Heart right ventricle (tissue), 16 donors: ENCODE data around the gene LGR5. TPM values are rescaled to one million over a fixed set of nuclear protein-coding genes. Genes with fewer than 3 reads are reported as not detected.
A peak's percentile ranks its signal among the peaks of the same experiment; 100 is the strongest.

Source experiments
- ATAC-seq, 8 donors: fragments of 200-7000 bp; cut with Tn5 transposase; one replicate each; pipeline ENCODE4 v1.9.1; 2020; ENCODE audit warnings: mild to moderate bottlenecking in 8 of 8, moderate library complexity in 8 of 8, moderate number of reproducible peaks in 1 of 8
- DNase-seq, 2 donors: peaks; one replicate each; pipeline ENCODE4 v3.0.0-alpha.2; 2020
- H3K27ac ChIP-seq, 10 donors: fragments of 200-600 bp; sonication (generic) in 2 of 10; one replicate each; pipeline versions ENCODE4 v1.5.0 to v1.8.0; 2020 to 2022; ENCODE audit warnings: mild to moderate bottlenecking in 3 of 10
- H3K27me3 ChIP-seq, 7 donors: fragments of 200-600 bp; one replicate each; pipeline ENCODE4 v1.8.0; 2021 to 2022; ENCODE audit warnings: mild to moderate bottlenecking in 2 of 7
- H3K36me3 ChIP-seq, 9 donors: fragments of 200-600 bp; sonication (generic) in 1 of 9; one replicate each; pipeline versions ENCODE4 v1.5.0 to v1.8.0; 2020 to 2022; ENCODE audit warnings: mild to moderate bottlenecking in 2 of 9
- H3K4me1 ChIP-seq, 9 donors: fragments of 200-600 bp; sonication (generic) in 1 of 9; one replicate each; pipeline versions ENCODE4 v1.5.0 to v1.8.0; 2020 to 2022; ENCODE audit warnings: mild to moderate bottlenecking in 4 of 9
- H3K4me3 ChIP-seq, 10 donors: fragments of 200-600 bp; sonication (generic) in 2 of 10; one replicate each; pipeline versions ENCODE4 v1.5.0 to v1.8.0; 2020 to 2022; ENCODE audit warnings: mild to moderate bottlenecking in 7 of 10, moderate library complexity in 2 of 10
- H3K9me3 ChIP-seq, 11 donors: fragments of 200-600 bp in 10 of 11; sonication (generic) in 2 of 11; one replicate each; pipeline versions ENCODE4 v1.5.0 to v1.8.0; 2013 to 2022; ENCODE audit warnings: mild to moderate bottlenecking in 2 of 11, control low read depth in 1 of 11, moderate library complexity in 1 of 11
- CTCF ChIP-seq, 9 donors: fragments of 200-600 bp; sonication (generic) in 2 of 9; IDR thresholded peaks; one replicate each; pipeline versions ENCODE4 v1.5.0 to v1.8.0; 2021 to 2022; ENCODE audit warnings: antibody characterized with exemption in 9 of 9, mild to moderate bottlenecking in 5 of 9, moderate library complexity in 1 of 9
- WGBS, 2 donors: extraction: QIAGEN DNeasy Blood & Tissue Kit; methylation state at CpG; one replicate each; pipeline ENCODE4 v1.1.7; 2013; ENCODE audit warnings: inconsistent platforms in 1 of 2; 5-methylcytosine and 5-hydroxymethylcytosine counted together
- intact Hi-C, 10 donors: fragments of 100-400 bp; cut with DNase I; formaldehyde crosslinking; loops; one replicate each; pipeline versions ENCODE4 v1.11.1 to v1.14.2; 2022
- polyA plus RNA-seq, 2 donors: library from polyadenylated mRNA; stranded (reverse); fragments of 200-250 nt; gene quantifications; one replicate each; pipeline ENCODE4 v1.2.3, GENCODE V29; 2013
- total RNA-seq, 10 donors: library from RNA; stranded (reverse); fragmentation: NEBNext Ultra II Directional in 3 of 10; extraction: Animal tissue kit (Norgen Biotek cat#: 25700) in 3 of 10; gene quantifications; one replicate each; pipeline versions ENCODE4 v1.2.1 to v1.2.4, GENCODE V29; 2021 to 2023
- donor health status: Arrhythmogenic right ventricular cardiomyopathy.
- donor health status: ischemic (EF 13 %, LVEDD 7.1; RV severe dilation, severe dysfunction).
- donor health status: healthy with polysubstance abuse.
- donor health status: DM: no; HTN: yes; CAD: no.
- donor health status: DM: no; HTN: no; CAD: no.
- donor health status: ischemic (EF 25% LVEDD 6.9; RV normal size, moderate dysfunction).
- donor health status: ischemic (EF 25% LVEDD 5.7; RV mildly dilated, moderate dysfunction).
- donor health status: healthy.
- donor health status: DM: yes; HTN: yes; CAD: no.
- donor health status: Ischemic cardiomyopathy.
- donor health status: ischemic (EF 35%, LVEDD 5.7; RV mildly dilated, moderate dysfunction).
- donor health status: nonischemic (EF 11% LVEDD 7.7; RV severe dilation, severe dysfunction).
- donor health status: DM: yes; HTN: yes; CAD: no.
- donor health status: PGD.
- donor health status: ischemic (EF 29% LVEDD 5.4; RV normal size, mild dysfunction).
- donor health status: nonischemic (EF 23%, LVEDD 6.1; RV moderate dilation, normal function).

The LGR5 gene
- total and polyA plus RNA-seq, 12 donors = 0.06 to 0.37 (median 0.07) TPM; not detected in 9

GRCh38 chr12:71610031-71610795 lies 170.6 kb downstream of the LGR5 start:
- Histone ChIP-seq H3K4me1 (peaks cover 0 to 5% (median 0%) of the 10 kb centered on the region in 9 donors), H3K9me3 (no peaks in the 10 kb centered on the region), H3K27me3 (no peaks in the 10 kb centered on the region), H3K36me3 (peaks cover 0 to 100% (median 58%) of the 10 kb centered on the region in 9 donors), H3K27ac (no peak overlapping the region), H3K4me3 (no peak overlapping the region)
- WGBS, 2 donors = 66 to 72% methylated on average over 6 of the region's 6 CpGs
- TF ChIP-seq CTCF (IDR thresholded peaks at IDR 0.05) = no peak
- DNase-seq = no peak
- no peak for ATAC-seq
- intact Hi-C loops = loop anchor here in 1 of 10 donors (2.0 kb wide), 1 partner anchor 21 kb away; no protein-coding TSS in a partner anchor

- Histone ChIP-seq H3K4me1 (peaks cover 0 to 15% (median 8%) of the 10 kb centered on the region in 9 donors), H3K27ac (no peak overlapping the region), H3K27me3 (no peaks in the 10 kb centered on the region), H3K4me3 (no peak overlapping the region), H3K36me3 (peaks cover 4 to 100% (median 78%) of the 10 kb centered on the region in 9 donors), H3K9me3 (no peaks in the 10 kb centered on the region)
- no peak for TF ChIP-seq CTCF (IDR thresholded peaks at IDR 0.05)
- intact Hi-C loops = no loop called here
- WGBS, 2 donors = 100% methylated on average over 1 of the region's 1 CpG
- ATAC-seq = no peak
- no peak for DNase-seq
Observed at GRCh38 chr12:71621938-71622337, 182.3 kb downstream of the LGR5 start.

GRCh38 chr12:71625476-71625875 lies 185.9 kb downstream of the LGR5 start:
- TF ChIP-seq CTCF (IDR thresholded peaks at IDR 0.05) = no peak
- Histone ChIP-seq H3K4me3 (no peak overlapping the region), H3K4me1 (peaks cover 0 to 26% (median 9%) of the 10 kb centered on the region in 9 donors), H3K36me3 (peaks cover 0 to 100% (median 83%) of the 10 kb centered on the region in 9 donors), H3K9me3 (no peaks in the 10 kb centered on the region), H3K27me3 (no peaks in the 10 kb centered on the region), H3K27ac (peak overlapping the region in 3 of 10 donors; percentile 17 to 65 (median 38))
- 95 to 97% methylated on average over 2 of the region's 2 CpGs for WGBS, 2 donors
- ATAC-seq = no peak
- intact Hi-C loops = no loop called here
- DNase-seq = no peak

GRCh38 chr12:71626098-71626497 lies 186.5 kb downstream of the LGR5 start:
- intact Hi-C loops = loop anchor here in 1 of 10 donors (1.0 kb wide), 1 partner anchor 12 kb away; no protein-coding TSS in a partner anchor
- Histone ChIP-seq H3K4me3 (no peak overlapping the region), H3K27me3 (no peaks in the 10 kb centered on the region), H3K9me3 (no peaks in the 10 kb centered on the region), H3K4me1 (peaks cover 0 to 26% (median 9%) of the 10 kb centered on the region in 9 donors), H3K36me3 (peaks cover 0 to 100% (median 84%) of the 10 kb centered on the region in 9 donors), H3K27ac (peak overlapping the region in 5 of 10 donors; percentile 9 to 65 (median 23))
- DNase-seq (peak in 1 of 2 donors; percentile 17), ATAC-seq (peak in 6 of 8 donors; percentile 28 to 64 (median 56))
- TF ChIP-seq CTCF (IDR thresholded peaks at IDR 0.05) = no peak
- 32 to 34% methylated on average over 5 of the region's 5 CpGs for WGBS, 2 donors
